GM23338 (cell line): ENCODE results near the gene PRDM7. TPM values are rescaled to one million over a fixed set of nuclear protein-coding genes. Genes with fewer than 3 reads are reported as not detected.

Experiments
- ATAC-seq: fragments of 200-7000 bp; cut with Tn5 transposase; 3 replicates; pipeline ENCODE4 v1.9.1; 2020
- DNase-seq: peaks from one replicate; pipeline ENCODE4 v3.0.0-alpha.2; 2015; ENCODE audit warnings: low spot score
- H2AFZ ChIP-seq: fragments of 200-600 bp; sonication (generic); 2 replicates; pipeline ENCODE4 v1.8.0; 2016; ENCODE audit warnings: antibody characterized with exemption, mild to moderate bottlenecking, moderate library complexity
- H3F3A ChIP-seq: fragments of 200-600 bp; sonication (generic); replicated peaks from 2 replicates; pipeline ENCODE4 v1.8.0; 2017; ENCODE audit warnings: antibody characterized with exemption, mixed run types, low read depth
- H3K27ac ChIP-seq: fragments of 200-600 bp; sonication (generic); 2 replicates; pipeline ENCODE4 v1.6.1; 2016; ENCODE audit warnings: low read depth
- H3K27me3 ChIP-seq: fragments of 200-600 bp; sonication (generic); 2 replicates; pipeline ENCODE4 v1.8.0; 2016; ENCODE audit warnings: mild to moderate bottlenecking, mixed run types, moderate library complexity; ENCODE audit not compliant: insufficient read depth
- H3K36me3 ChIP-seq: fragments of 200-600 bp; sonication (generic); 2 replicates; pipeline ENCODE4 v1.8.0; 2016; ENCODE audit warnings: mild to moderate bottlenecking; ENCODE audit not compliant: insufficient read depth
- H3K4me1 ChIP-seq: fragments of 200-600 bp; sonication (generic); 2 replicates; pipeline ENCODE4 v1.8.0; 2016; ENCODE audit warnings: mild to moderate bottlenecking, moderate library complexity; ENCODE audit not compliant: insufficient read depth
- H3K4me2 ChIP-seq: fragments of 200-600 bp; sonication (generic); 2 replicates; pipeline ENCODE4 v1.7.1; 2017; ENCODE audit warnings: mixed run types
- H3K4me3 ChIP-seq: fragments of 200-600 bp; sonication (generic); 2 replicates; pipeline ENCODE4 v1.6.1; 2016; ENCODE audit warnings: mixed run types
- H3K79me2 ChIP-seq: fragments of 200-600 bp; sonication (generic); replicated peaks from 2 replicates; pipeline ENCODE4 v1.8.0; 2017; ENCODE audit warnings: mild to moderate bottlenecking; ENCODE audit not compliant: insufficient read depth
- H3K9me2 ChIP-seq: fragments of 200-600 bp; sonication (generic); 2 replicates; pipeline ENCODE4 v1.8.0; 2017; ENCODE audit not compliant: insufficient read depth
- H4K20me1 ChIP-seq: fragments of 200-600 bp; sonication (generic); replicated peaks from 2 replicates; pipeline ENCODE4 v1.8.0; 2017; ENCODE audit warnings: mild to moderate bottlenecking; ENCODE audit not compliant: insufficient read depth
- H3K27ac Mint-ChIP-seq: 2 replicates; pipeline ENCODE4 v1.8.0; 2020; ENCODE audit warnings: inconsistent platforms, mild to moderate bottlenecking, moderate library complexity, mixed read lengths
- H3K27me3 Mint-ChIP-seq: 3 replicates; pipeline ENCODE4 v1.8.0; 2022; ENCODE audit warnings: low read depth, mild to moderate bottlenecking, moderate library complexity, mixed read lengths, inconsistent platforms; ENCODE audit not compliant: insufficient read depth, poor library complexity
- H3K36me3 Mint-ChIP-seq: 3 replicates; pipeline ENCODE4 v1.8.0; 2021; ENCODE audit warnings: low read depth, mild to moderate bottlenecking, inconsistent platforms, moderate library complexity, mixed read lengths
- H3K4me1 Mint-ChIP-seq: 3 replicates; pipeline ENCODE4 v1.8.0; 2020; ENCODE audit warnings: mild to moderate bottlenecking, inconsistent platforms, mixed read lengths
- H3K4me3 Mint-ChIP-seq: 3 replicates; pipeline ENCODE4 v1.8.0; 2021; ENCODE audit warnings: moderate library complexity, mild to moderate bottlenecking, inconsistent platforms, mixed read lengths
- H3K9me3 Mint-ChIP-seq: 3 replicates; pipeline ENCODE4 v1.8.0; 2020; ENCODE audit warnings: moderate library complexity, mild to moderate bottlenecking, inconsistent platforms, mixed read lengths
- ETS1 ChIP-seq: IDR thresholded peaks from 2 replicates; pipeline ENCODE4 v1.6.1; 2016; ENCODE audit warnings: antibody characterized with exemption
- EZH2phosphoT487 ChIP-seq: fragments of 200-600 bp; sonication (generic); IDR thresholded peaks from one replicate; pipeline ENCODE4 v1.8.1; 2018; ENCODE audit warnings: antibody characterized with exemption; ENCODE audit not compliant: unreplicated experiment
- JUNB ChIP-seq: IDR thresholded peaks from one replicate; pipeline ENCODE4 v1.6.1; 2016; ENCODE audit warnings: antibody characterized with exemption; ENCODE audit not compliant: unreplicated experiment
- NANOG ChIP-seq: IDR thresholded peaks from 2 replicates; pipeline ENCODE4 v1.6.1; 2016; ENCODE audit warnings: antibody characterized with exemption, borderline replicate concordance
- POLR2AphosphoS5 ChIP-seq: IDR thresholded peaks from 2 replicates; pipeline ENCODE4 v1.6.1; 2016; ENCODE audit warnings: antibody characterized with exemption, low read depth
- STAT1 ChIP-seq: IDR thresholded peaks from one replicate; pipeline ENCODE4 v1.6.1; 2016; ENCODE audit warnings: antibody characterized with exemption; ENCODE audit not compliant: unreplicated experiment
- ZNF114 ChIP-seq: fragments of 250-450 bp; sonication (Bioruptor Pico); IDR thresholded peaks from 2 replicates; pipeline ENCODE4 v1.5.0; 2020; ENCODE audit warnings: mild to moderate bottlenecking, moderate library complexity
- ZNF331 ChIP-seq: fragments of 250-450 bp; sonication (Bioruptor Pico); IDR thresholded peaks from 2 replicates; pipeline ENCODE4 v1.5.0; 2020; ENCODE audit warnings: low read depth, mild to moderate bottlenecking, moderate library complexity
- polyA plus RNA-seq: library from polyadenylated mRNA; unstranded; fragments of >200 nt; fragmentation: Nextera tagmentation; extraction: Ambion mirVana; gene quantifications from 2 replicates; pipeline ENCODE4 v1.2.1, GENCODE V29; 2016
- total RNA-seq: library from RNA; depleted of rRNA; stranded (reverse); fragments of >200 nt; shearing (Covaris generic); gene quantifications from 2 replicates; pipeline ENCODE4 v1.2.3, GENCODE V29; 2014
- TF ChIP-seq, protein P1 (sequence below): IDR thresholded peaks from one replicate; pipeline ENCODE4 v1.6.1; 2018; ENCODE audit warnings: antibody characterized with exemption; ENCODE audit not compliant: unreplicated experiment

The PRDM7 gene
- total and polyA plus RNA-seq, 2 experiments from 2014 or later = 0.08 TPM; not detected in 1

- no peak for TF ChIP-seq ETS1
- no peak for TF ChIP-seq NANOG
- TF ChIP-seq EZH2phosphoT487 = no peak
- no peak for TF ChIP-seq STAT1
- TF ChIP-seq, protein P1, sequence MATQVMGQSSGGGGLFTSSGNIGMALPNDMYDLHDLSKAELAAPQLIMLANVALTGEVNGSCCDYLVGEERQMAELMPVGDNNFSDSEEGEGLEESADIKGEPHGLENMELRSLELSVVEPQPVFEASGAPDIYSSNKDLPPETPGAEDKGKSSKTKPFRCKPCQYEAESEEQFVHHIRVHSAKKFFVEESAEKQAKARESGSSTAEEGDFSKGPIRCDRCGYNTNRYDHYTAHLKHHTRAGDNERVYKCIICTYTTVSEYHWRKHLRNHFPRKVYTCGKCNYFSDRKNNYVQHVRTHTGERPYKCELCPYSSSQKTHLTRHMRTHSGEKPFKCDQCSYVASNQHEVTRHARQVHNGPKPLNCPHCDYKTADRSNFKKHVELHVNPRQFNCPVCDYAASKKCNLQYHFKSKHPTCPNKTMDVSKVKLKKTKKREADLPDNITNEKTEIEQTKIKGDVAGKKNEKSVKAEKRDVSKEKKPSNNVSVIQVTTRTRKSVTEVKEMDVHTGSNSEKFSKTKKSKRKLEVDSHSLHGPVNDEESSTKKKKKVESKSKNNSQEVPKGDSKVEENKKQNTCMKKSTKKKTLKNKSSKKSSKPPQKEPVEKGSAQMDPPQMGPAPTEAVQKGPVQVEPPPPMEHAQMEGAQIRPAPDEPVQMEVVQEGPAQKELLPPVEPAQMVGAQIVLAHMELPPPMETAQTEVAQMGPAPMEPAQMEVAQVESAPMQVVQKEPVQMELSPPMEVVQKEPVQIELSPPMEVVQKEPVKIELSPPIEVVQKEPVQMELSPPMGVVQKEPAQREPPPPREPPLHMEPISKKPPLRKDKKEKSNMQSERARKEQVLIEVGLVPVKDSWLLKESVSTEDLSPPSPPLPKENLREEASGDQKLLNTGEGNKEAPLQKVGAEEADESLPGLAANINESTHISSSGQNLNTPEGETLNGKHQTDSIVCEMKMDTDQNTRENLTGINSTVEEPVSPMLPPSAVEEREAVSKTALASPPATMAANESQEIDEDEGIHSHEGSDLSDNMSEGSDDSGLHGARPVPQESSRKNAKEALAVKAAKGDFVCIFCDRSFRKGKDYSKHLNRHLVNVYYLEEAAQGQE = no peak
Measured at GRCh38 chr16:90054554-90054953, 22.6 kb downstream of the PRDM7 start (continued).

- no peak for DNase-seq
- Histone ChIP-seq H3K27ac (no peak overlapping the region), H3K79me2 (no peaks in the 10 kb centered on the region), H2AFZ (no peak overlapping the region), H3K4me1 (no peaks in the 10 kb centered on the region), H4K20me1 (no peaks in the 10 kb centered on the region), H3F3A (no peaks in the 10 kb centered on the region), H3K27me3 (no peaks in the 10 kb centered on the region), H3K9me2 (peaks cover 6% of the 10 kb centered on the region; the same call in 1 of the 2 replicates), H3K4me3 (no peak overlapping the region), H3K36me3 (no peaks in the 10 kb centered on the region; the same call in 1 of the 2 replicates), H3K4me2 (no peak overlapping the region)
- H3K4me3 Mint-ChIP-seq = no peak overlapping the region
- no peak for TF ChIP-seq ZNF114
- no peak for ATAC-seq
- no peak overlapping the region for H3K27ac Mint-ChIP-seq
- H3K27me3 Mint-ChIP-seq = peaks cover 10% of the 10 kb centered on the region
- H3K4me1 Mint-ChIP-seq = no peaks in the 10 kb centered on the region
- H3K9me3 Mint-ChIP-seq = peaks cover 52% of the 10 kb centered on the region
- H3K36me3 Mint-ChIP-seq = peaks cover 18% of the 10 kb centered on the region
Measured at GRCh38 chr16:90053902-90054500, 23.1 kb downstream of the PRDM7 start.

- no peaks in the 10 kb centered on the region; the same call in 1 of the 2 replicates for H3K36me3 ChIP-seq
- no peak for ATAC-seq
- peaks cover 15% of the 10 kb centered on the region for H3K27me3 Mint-ChIP-seq
- TF ChIP-seq ETS1 = no peak
- no peak for TF ChIP-seq EZH2phosphoT487
- TF ChIP-seq, protein P1 = no peak
- no peak for TF ChIP-seq POLR2AphosphoS5
- no peak for TF ChIP-seq NANOG
- TF ChIP-seq JUNB = no peak
- no peak for TF ChIP-seq ZNF331 (CRISPR knock-in tag)
Measured at GRCh38 chr16:90050969-90051368, 26.2 kb downstream of the PRDM7 start.

More at GRCh38 chr16:90050969-90051368, 26.2 kb downstream of the PRDM7 start:
- H3K4me2 ChIP-seq = no peak overlapping the region
- H3K79me2 ChIP-seq = no peaks in the 10 kb centered on the region
- no peaks in the 10 kb centered on the region; the same call in 1 of the 2 replicates for H3K4me1 ChIP-seq
- H3K4me3 Mint-ChIP-seq = no peak overlapping the region
- peaks cover 8% of the 10 kb centered on the region for H3F3A ChIP-seq
- no peak overlapping the region for H3K27ac ChIP-seq
- no peaks in the 10 kb centered on the region for H4K20me1 ChIP-seq
- H3K36me3 Mint-ChIP-seq = peaks cover 20% of the 10 kb centered on the region
- H3K9me3 Mint-ChIP-seq = peaks cover 39% of the 10 kb centered on the region
- H3K4me1 Mint-ChIP-seq = peaks cover 10% of the 10 kb centered on the region; the same call in 2 of the 3 replicates
- no peaks in the 10 kb centered on the region for H3K9me2 ChIP-seq
- H3K27ac Mint-ChIP-seq = no peak overlapping the region
- DNase-seq = no peak
- no peak overlapping the region for H2AFZ ChIP-seq
- no peaks in the 10 kb centered on the region for H3K27me3 ChIP-seq
- no peak overlapping the region for H3K4me3 ChIP-seq
